Transverse colon (tissue), 4 donors: Measurements from ENCODE around the gene CDKAL1.

ENCODE experiments used
- CTCF ChIP-seq, 5 experiments: fragments of 200-600 bp in 3 of 5; fragments of 450-650 bp in 2 of 5; sonication (generic) in 3 of 5; IDR thresholded peaks; 1 replicate in 2 of 5; 2 replicates in 3 of 5; pipeline ENCODE4 v1.5.1; 2016 to 2017; ENCODE audit warnings: antibody characterized with exemption in 5 of 5, inconsistent platforms in 3 of 5, mild to moderate bottlenecking in 2 of 5, moderate library complexity in 1 of 5
- EP300 ChIP-seq: sonication (generic); formaldehyde crosslinking; IDR thresholded peaks from one replicate; pipeline ENCODE4 v1.6.1; 2017; ENCODE audit warnings: antibody characterized with exemption, low read depth
- POLR2A ChIP-seq: fragments of 450-650 bp; IDR thresholded peaks from one replicate; pipeline ENCODE4 v1.6.1; 2016; ENCODE audit warnings: antibody characterized with exemption, mild to moderate bottlenecking, moderate library complexity
- POLR2AphosphoS5 ChIP-seq, 3 donors: sonication (generic); formaldehyde crosslinking; IDR thresholded peaks; one replicate each; pipeline ENCODE4 v1.6.1; 2016; ENCODE audit warnings: antibody characterized with exemption in 3 of 3

GRCh38 chr6:20827798-20828197, 293.5 kb downstream of the CDKAL1 start:
- TF ChIP-seq CTCF (IDR thresholded peaks at IDR 0.05) = no peak
- TF ChIP-seq POLR2AphosphoS5 (IDR thresholded peaks at IDR 0.05) = no peak
- no peak for TF ChIP-seq POLR2A
- TF ChIP-seq EP300 = no peak
